Measurements from ENCODE around the gene CDH23. TPM values are rescaled to one million over a fixed set of nuclear protein-coding genes. Genes with fewer than 3 reads are reported as not detected.

CDH23 gene
- polyA plus RNA-seq, 1 donor (not counting 4 experiments of a cell fraction or from before 2014, with no cell fraction given) = 0.01 TPM

DNA sequence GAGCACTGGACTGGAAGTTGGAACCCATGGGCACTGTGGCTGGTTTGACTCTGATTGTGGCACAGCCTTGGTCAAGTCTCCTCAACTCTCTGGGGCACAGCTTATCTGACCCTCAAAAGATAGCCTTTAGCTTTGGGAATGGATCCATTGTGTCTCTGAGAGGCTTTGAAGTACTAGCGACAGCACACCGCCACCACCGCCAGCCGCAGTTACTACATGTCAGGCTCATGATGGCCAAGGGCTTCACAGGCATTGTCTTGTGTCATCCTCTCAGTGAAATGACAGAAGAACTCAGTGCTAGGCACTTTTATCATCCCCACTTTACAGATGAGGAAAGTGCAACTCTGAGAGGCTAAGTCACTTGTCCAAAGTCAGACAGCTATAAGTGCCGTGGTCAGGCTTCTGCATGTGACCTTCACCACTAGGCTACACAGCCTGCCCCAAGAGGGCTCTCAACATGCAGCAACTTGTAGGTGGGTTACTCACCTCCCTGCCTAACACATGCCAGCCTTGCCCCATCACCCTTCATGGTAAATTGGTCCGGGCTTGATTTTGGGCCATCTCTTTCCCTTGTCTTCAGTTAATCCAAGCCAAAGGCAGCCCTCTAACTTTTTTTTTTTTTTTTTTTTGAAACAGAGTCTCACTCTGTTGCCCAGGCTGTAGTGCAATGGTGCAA lies 278.7 kb downstream of the CDH23 start:
- Histone ChIP-seq H3K27ac (ENCODE audit: control insufficient read depth, insufficient read depth, low read length) (no peak overlapping the region), H3K9me1 (ENCODE audit: control insufficient read depth, extremely low read depth, insufficient read depth, low read length) (no peaks in the 10 kb centered on the region), H3K4me1 (ENCODE audit: control insufficient read depth, extremely low read depth, insufficient read depth, low read length) (no peaks in the 10 kb centered on the region), H3K9ac (ENCODE audit: control insufficient read depth, extremely low read depth, insufficient read depth, low read length) (no peak overlapping the region), H4K20me1 (ENCODE audit: control insufficient read depth, extremely low read depth, insufficient read depth, low read length) (no peaks in the 10 kb centered on the region), H3K4me2 (ENCODE audit: control insufficient read depth, extremely low read depth, insufficient read depth, low read depth, low read length) (no peak overlapping the region), H3K4me3 (ENCODE audit: control insufficient read depth in 2 of 3, extremely low read depth in 1 of 3, insufficient read depth in 2 of 3, low read depth in 1 of 3, low read length in 3 of 3) (no peak overlapping the region), H3K79me2 (ENCODE audit: control insufficient read depth, insufficient read depth, low read length) (no peaks in the 10 kb centered on the region), H3K9me3 (ENCODE audit: control insufficient read depth, low read depth, low read length) (no peaks in the 10 kb centered on the region), H3K36me3 (ENCODE audit: control insufficient read depth in 2 of 2, extremely low read depth in 1 of 2, insufficient read depth in 2 of 2, low read length in 2 of 2) (no peaks in the 10 kb centered on the region), H3K27me3 (ENCODE audit: control insufficient read depth, extremely low read depth, insufficient read depth, low read length) (peaks cover 6% of the 10 kb centered on the region), H2AFZ (ENCODE audit: control insufficient read depth, low read length) (no peak overlapping the region)
- dilution Hi-C loops (cut with MboI; ENCODE audit: extremely low pct_ligation_motif_present, low sequenced_read_pairs) = no loop called here
- FAIRE-seq (no peak), DNase-seq (ENCODE audit: low read depth, low spot score) (no peak)
- no peak for TF ChIP-seq EZH2 (IDR thresholded peaks at IDR 0.05; ENCODE audit: low read length)
- TF ChIP-seq, protein P1, sequence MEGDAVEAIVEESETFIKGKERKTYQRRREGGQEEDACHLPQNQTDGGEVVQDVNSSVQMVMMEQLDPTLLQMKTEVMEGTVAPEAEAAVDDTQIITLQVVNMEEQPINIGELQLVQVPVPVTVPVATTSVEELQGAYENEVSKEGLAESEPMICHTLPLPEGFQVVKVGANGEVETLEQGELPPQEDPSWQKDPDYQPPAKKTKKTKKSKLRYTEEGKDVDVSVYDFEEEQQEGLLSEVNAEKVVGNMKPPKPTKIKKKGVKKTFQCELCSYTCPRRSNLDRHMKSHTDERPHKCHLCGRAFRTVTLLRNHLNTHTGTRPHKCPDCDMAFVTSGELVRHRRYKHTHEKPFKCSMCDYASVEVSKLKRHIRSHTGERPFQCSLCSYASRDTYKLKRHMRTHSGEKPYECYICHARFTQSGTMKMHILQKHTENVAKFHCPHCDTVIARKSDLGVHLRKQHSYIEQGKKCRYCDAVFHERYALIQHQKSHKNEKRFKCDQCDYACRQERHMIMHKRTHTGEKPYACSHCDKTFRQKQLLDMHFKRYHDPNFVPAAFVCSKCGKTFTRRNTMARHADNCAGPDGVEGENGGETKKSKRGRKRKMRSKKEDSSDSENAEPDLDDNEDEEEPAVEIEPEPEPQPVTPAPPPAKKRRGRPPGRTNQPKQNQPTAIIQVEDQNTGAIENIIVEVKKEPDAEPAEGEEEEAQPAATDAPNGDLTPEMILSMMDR (optimal IDR thresholded peaks at IDR 0.05 in 1 of 3, IDR thresholded peaks at IDR 0.05 in 1 of 3, conservative IDR thresholded peaks at IDR 0.05 in 1 of 3; ENCODE audit: extremely low read depth in 1 of 3, insufficient read depth in 2 of 3, low read length in 3 of 3) = no peak

DNA sequence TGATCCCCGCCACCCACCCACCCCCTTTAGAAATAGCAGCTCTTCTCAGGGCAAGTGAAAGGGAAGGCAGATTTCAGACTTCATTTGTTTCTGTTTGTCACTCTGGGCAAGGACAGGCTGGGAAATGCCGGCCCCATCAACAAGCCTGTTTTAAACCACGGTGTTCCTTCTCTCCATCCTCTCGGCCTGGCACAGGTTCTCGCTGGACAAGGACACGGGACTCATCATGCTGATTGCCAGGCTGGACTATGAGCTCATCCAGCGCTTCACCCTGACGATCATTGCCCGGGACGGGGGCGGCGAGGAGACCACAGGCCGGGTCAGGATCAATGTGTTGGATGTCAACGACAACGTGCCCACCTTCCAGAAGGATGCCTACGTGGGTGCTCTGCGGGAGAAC lies 280.5 kb downstream of the CDH23 start:
- H3K27ac ChIP-seq (ENCODE audit: control insufficient read depth, insufficient read depth, low read length) = no peak overlapping the region
- H3K4me2 ChIP-seq (ENCODE audit: control insufficient read depth, extremely low read depth, insufficient read depth, low read depth, low read length) = no peak overlapping the region
- dilution Hi-C loops (cut with MboI; ENCODE audit: extremely low pct_ligation_motif_present, low sequenced_read_pairs) = no loop called here
- TF ChIP-seq, protein P1 (optimal IDR thresholded peaks at IDR 0.05 in 1 of 3, IDR thresholded peaks at IDR 0.05 in 1 of 3, conservative IDR thresholded peaks at IDR 0.05 in 1 of 3; ENCODE audit: extremely low read depth in 1 of 3, insufficient read depth in 2 of 3, low read length in 3 of 3) = no peak
- TF ChIP-seq EZH2 (IDR thresholded peaks at IDR 0.05; ENCODE audit: low read length) = no peak
- FAIRE-seq = no peak
- no peak overlapping the region for H3K9ac ChIP-seq (ENCODE audit: control insufficient read depth, extremely low read depth, insufficient read depth, low read length)
- H3K27me3 ChIP-seq (ENCODE audit: control insufficient read depth, extremely low read depth, insufficient read depth, low read length) = peaks cover 12% of the 10 kb centered on the region
- no peak for DNase-seq (ENCODE audit: low read depth, low spot score)
- H3K36me3 ChIP-seq (ENCODE audit: control insufficient read depth in 2 of 2, extremely low read depth in 1 of 2, insufficient read depth in 2 of 2, low read length in 2 of 2) = no peaks in the 10 kb centered on the region
- no peaks in the 10 kb centered on the region for H4K20me1 ChIP-seq (ENCODE audit: control insufficient read depth, extremely low read depth, insufficient read depth, low read length)
- no peaks in the 10 kb centered on the region for H3K79me2 ChIP-seq (ENCODE audit: control insufficient read depth, insufficient read depth, low read length)
- no peaks in the 10 kb centered on the region for H3K4me1 ChIP-seq (ENCODE audit: control insufficient read depth, extremely low read depth, insufficient read depth, low read length)
- no peaks in the 10 kb centered on the region for H3K9me3 ChIP-seq (ENCODE audit: control insufficient read depth, low read depth, low read length)
- no peaks in the 10 kb centered on the region for H3K9me1 ChIP-seq (ENCODE audit: control insufficient read depth, extremely low read depth, insufficient read depth, low read length)
- H3K4me3 ChIP-seq (ENCODE audit: control insufficient read depth in 2 of 3, extremely low read depth in 1 of 3, insufficient read depth in 2 of 3, low read depth in 1 of 3, low read length in 3 of 3) = no peak overlapping the region
- no peak overlapping the region for H2AFZ ChIP-seq (ENCODE audit: control insufficient read depth, low read length)
